HepG2 (cell line): ENCODE data around the gene FGD5. TPM values are rescaled to one million over a fixed set of nuclear protein-coding genes. Genes with fewer than 3 reads are reported as not detected.

ENCODE experiments used
- ATAC-seq: fragments of 200-7000 bp; cut with Tn5 transposase; 3 replicates; pipeline ENCODE4 v1.9.1; 2020; ENCODE audit warnings: mild to moderate bottlenecking, moderate library complexity
- BruUV-seq: library from RNA; stranded (reverse); fragments of 400-500 nt; replicated peaks from 2 replicates; lab custom pipeline; 2021; lab: Mats Ljungman, UMichigan
- CTCF ChIA-PET: fragments of 300-600 bp; formaldehyde crosslinking; extraction: SDS; loops from one replicate; lab custom pipeline; 2021; ENCODE audit warnings: low total read pairs, inconsistent platforms, low intra/inter-chr PET ratio; lab: Yijun Ruan, JAX
- POLR2A ChIA-PET: fragments of 350-600 bp; sonication (Branson Sonifier 250); formaldehyde crosslinking; loops from one replicate; lab custom pipeline; 2020; ENCODE audit warnings: antibody characterized with exemption, inconsistent platforms; lab: Yijun Ruan, JAX
- DNase-seq: peaks from one replicate; pipeline ENCODE4 v3.0.0-alpha.2; 2015; ENCODE audit warnings: low spot score
- FAIRE-seq: peaks from 3 replicates; lab custom pipeline; 2011; peaks lifted over from hg19 to GRCh38; lab: Jason Lieb, UNC
- H2AFZ ChIP-seq: one replicate; pipeline ENCODE4 v1.6.1; 2011; ENCODE audit warnings: low read length, inconsistent platforms
- H3K27ac ChIP-seq: fragments of 300-600 bp; 3 replicates; pipeline ENCODE4 v1.8.0; 2011; ENCODE audit warnings: mixed run types, mild to moderate bottlenecking, mixed read lengths, low read length, inconsistent platforms; ENCODE audit not compliant: insufficient read depth; ENCODE audit errors: extremely low read length
- H3K27me3 ChIP-seq, 2 experiments: fragments of 200-600 bp in 1 of 2; 2 replicates in 1 of 2; 3 replicates in 1 of 2; pipeline versions ENCODE4 v1.6.0 to v1.8.0; 2011; ENCODE audit warnings: low read length in 2 of 2, mild to moderate bottlenecking in 2 of 2, moderate library complexity in 2 of 2, inconsistent platforms in 1 of 2; ENCODE audit not compliant: insufficient read depth in 2 of 2, control insufficient read depth in 1 of 2
- H3K36me3 ChIP-seq, 2 experiments: fragments of 200-600 bp in 1 of 2; replicated peaks in 1 of 2; 2 replicates in 1 of 2; 3 replicates in 1 of 2; pipeline versions ENCODE4 v1.5.1 to v1.8.0; 2011; ENCODE audit warnings: low read length in 2 of 2, inconsistent platforms in 1 of 2; ENCODE audit not compliant: insufficient read depth in 2 of 2, control insufficient read depth in 1 of 2
- H3K4me1 ChIP-seq: 2 replicates; pipeline ENCODE4 v1.5.1; 2012; ENCODE audit warnings: low read length, inconsistent platforms; ENCODE audit not compliant: insufficient read depth
- H3K4me2 ChIP-seq: 2 replicates; pipeline ENCODE4 v1.6.0; 2011; ENCODE audit warnings: low read depth, low read length, inconsistent platforms
- H3K4me3 ChIP-seq, 3 experiments: fragments of 200-600 bp in 1 of 3; sonication (generic), shearing (Covaris generic) in 1 of 3; replicated peaks in 1 of 3; 2 replicates each; pipeline ENCODE4 v1.5.1; 2011 to 2016; ENCODE audit warnings: low read length in 3 of 3, inconsistent platforms in 2 of 3, low read depth in 2 of 3, mild to moderate bottlenecking in 2 of 3, control low read depth in 1 of 3, mixed read lengths in 1 of 3; ENCODE audit not compliant: insufficient read depth in 1 of 3
- H3K79me2 ChIP-seq: one replicate; pipeline ENCODE4 v1.6.1; 2011; ENCODE audit warnings: low read length, inconsistent platforms; ENCODE audit not compliant: insufficient read depth
- H3K9ac ChIP-seq: 2 replicates; pipeline ENCODE4 v1.6.0; 2011; ENCODE audit warnings: mild to moderate bottlenecking, low read depth, low read length, inconsistent platforms; ENCODE audit not compliant: insufficient read depth
- H3K9me3 ChIP-seq: 2 replicates; pipeline ENCODE4 v1.5.1; 2012; ENCODE audit warnings: mild to moderate bottlenecking, low read length
- H4K20me1 ChIP-seq: 2 replicates; pipeline ENCODE4 v1.6.0; 2011; ENCODE audit warnings: inconsistent platforms, mild to moderate bottlenecking, low read length, moderate library complexity; ENCODE audit not compliant: insufficient read depth
- AKAP8 ChIP-seq: sonication (generic); formaldehyde crosslinking; IDR thresholded peaks from 2 replicates; pipeline ENCODE4 v1.5.1; 2020; ENCODE audit warnings: mild to moderate bottlenecking, missing genetic modification reagents
- ELF3 ChIP-seq: IDR thresholded peaks from 2 replicates; pipeline ENCODE4 v1.6.1; 2016; ENCODE audit warnings: missing genetic modification reagents, missing compliant biosample characterization
- KIAA2018 ChIP-seq: sonication (generic); formaldehyde crosslinking; IDR thresholded peaks from 2 replicates; pipeline ENCODE4 v1.5.0; 2020; ENCODE audit warnings: mild to moderate bottlenecking, missing genetic modification reagents, borderline replicate concordance
- LRRFIP1 ChIP-seq: sonication (generic); formaldehyde crosslinking; conservative IDR thresholded peaks from 2 replicates; pipeline ENCODE4 v1.4.0; 2020; ENCODE audit warnings: missing genetic modification reagents
- NCOA2 ChIP-seq: sonication (generic); formaldehyde crosslinking; IDR thresholded peaks from 2 replicates; pipeline ENCODE4 v1.8.0; 2022; ENCODE audit warnings: inconsistent platforms
- NFE2L2 ChIP-seq: fragments of 150-350 bp; IDR thresholded peaks from 2 replicates; pipeline ENCODE4 v1.6.1; 2014; ENCODE audit warnings: low read length
- PHF21A ChIP-seq: sonication (generic); formaldehyde crosslinking; IDR thresholded peaks from 2 replicates; pipeline ENCODE4 v1.5.0; 2020; ENCODE audit warnings: mild to moderate bottlenecking, missing genetic modification reagents
- PRPF4 ChIP-seq: fragments of 200-400 bp; formaldehyde crosslinking; IDR thresholded peaks from 2 replicates; pipeline ENCODE4 v1.6.1; 2016; ENCODE audit warnings: low read length, low read depth; ENCODE audit not compliant: poor library complexity, severe bottlenecking
- RXRA ChIP-seq: sonication (generic); formaldehyde crosslinking; IDR thresholded peaks from 2 replicates; pipeline ENCODE4 v1.5.1; 2020; ENCODE audit warnings: missing genetic modification reagents
- SMAD9 ChIP-seq: sonication (generic); formaldehyde crosslinking; IDR thresholded peaks from 2 replicates; pipeline ENCODE4 v1.5.1; 2020; ENCODE audit warnings: mild to moderate bottlenecking, missing genetic modification reagents
- ZBTB38 ChIP-seq: sonication (generic); formaldehyde crosslinking; IDR thresholded peaks from 2 replicates; pipeline ENCODE4 v1.5.1; 2020; ENCODE audit warnings: mild to moderate bottlenecking, missing genetic modification reagents
- ZMYM2 ChIP-seq: sonication (generic); formaldehyde crosslinking; IDR thresholded peaks from 2 replicates; pipeline ENCODE4 v1.8.0; 2022; ENCODE audit warnings: mild to moderate bottlenecking, missing genetic modification reagents
- ZNF564 ChIP-seq: sonication (generic); formaldehyde crosslinking; IDR thresholded peaks from 2 replicates; pipeline ENCODE4 v1.8.1; 2023; ENCODE audit warnings: mild to moderate bottlenecking, missing genetic modification reagents
- ZNF572 ChIP-seq: sonication (generic); formaldehyde crosslinking; IDR thresholded peaks from 2 replicates; pipeline ENCODE4 v1.5.1; 2020; ENCODE audit warnings: mild to moderate bottlenecking, missing genetic modification reagents
- ZNF878 ChIP-seq: sonication (generic); formaldehyde crosslinking; IDR thresholded peaks from 2 replicates; pipeline ENCODE4 v1.8.1; 2023; ENCODE audit warnings: mild to moderate bottlenecking, missing genetic modification reagents, moderate library complexity
- WGBS: methylation state at CpG from one replicate; pipeline ENCODE4 v1.1.6; 2017; ENCODE audit warnings: low lambda C conversion rate; 5-methylcytosine and 5-hydroxymethylcytosine counted together
- in situ Hi-C: cut with HindIII; loops from 2 replicates; pipeline ENCODE4 v1.10.0; 2017; ENCODE audit warnings: low pct_unique_long_range_greater_than_20kb; ENCODE audit not compliant: extremely low pct_ligation_motif_present
- intact Hi-C: fragments of 100-400 bp; cut with micrococcal nuclease; formaldehyde crosslinking; loops from one replicate; pipeline ENCODE4 v1.10.0; 2022; ENCODE audit not compliant: unreplicated experiment
- polyA plus RNA-seq, 8 experiments: library from polyadenylated mRNA; depleted of rRNA in 3 of 8; stranded (reverse) in 7 of 8; unstranded in 1 of 8; fragments of >200 nt; fragmentation: Illumina TruSeq in 4 of 8; extraction: Trizol in 4 of 8; gene quantifications; 2 replicates each; pipeline versions ENCODE4 v1.2.1 to v1.2.3, GENCODE V29; 2011 to 2016; ENCODE audit warnings: low read depth in 4 of 8, missing spikeins in 1 of 8, mixed read lengths in 1 of 8; ENCODE audit not compliant: insufficient read depth in 1 of 8
- total RNA-seq, 5 experiments: library from RNA; depleted of rRNA; stranded (reverse); fragments of >200 nt; fragmentation: Illumina TruSeq; extraction: Trizol; gene quantifications; 2 replicates each; pipeline ENCODE4 v1.2.3, GENCODE V29; 2016; ENCODE audit warnings: low read depth in 1 of 5

FGD5 gene
- total and polyA plus RNA-seq, 2 of the 13 experiments (the other 11 are each of a cell fraction or from before 2014, with no cell fraction given), result 0.17 TPM; not detected in 1

GRCh38 chr3:14877469-14877868 is 58.7 kb downstream of the FGD5 start:
- Histone ChIP-seq H3K36me3 (no peaks in the 10 kb centered on the region), H3K9ac (no peak overlapping the region), H3K4me3 (no peak overlapping the region), H3K4me2 (no peak overlapping the region), H3K27ac (no peak overlapping the region), H3K9me3 (no peaks in the 10 kb centered on the region), H4K20me1 (no peaks in the 10 kb centered on the region), H3K79me2 (no peaks in the 10 kb centered on the region), H3K27me3 (no peaks in the 10 kb centered on the region; a peak in 1 of 5 replicates), H3K4me1 (peaks cover 9% of the 10 kb centered on the region), H2AFZ (no peak overlapping the region)
- in situ Hi-C loops, result no loop called here
- 55% methylated on average over 5 of the region's 7 CpGs for WGBS
- intact Hi-C loops, result no loop called here
- ATAC-seq (no peak), FAIRE-seq (no peak), DNase-seq (no peak)
- no peak for TF ChIP-seq NCOA2
- no peak for TF ChIP-seq LRRFIP1 (CRISPR knock-in tag)
- no peak for TF ChIP-seq ZBTB38 (CRISPR knock-in tag)
- no peak for TF ChIP-seq SMAD9 (CRISPR knock-in tag)
- TF ChIP-seq ZNF878 (CRISPR knock-in tag), result no peak
- no peak for TF ChIP-seq AKAP8 (CRISPR knock-in tag)
- TF ChIP-seq ZNF572 (CRISPR knock-in tag), result no peak
- no peak for TF ChIP-seq ZNF564
- TF ChIP-seq KIAA2018 (CRISPR knock-in tag), result no peak
- TF ChIP-seq ELF3 (CRISPR knock-in tag), result no peak
- no peak for TF ChIP-seq PHF21A (CRISPR knock-in tag)
- no peak for TF ChIP-seq PRPF4
- TF ChIP-seq RXRA, result no peak
- no peak for TF ChIP-seq NFE2L2
- TF ChIP-seq ZMYM2 (CRISPR knock-in tag), result no peak
- ChIA-PET CTCF (no interaction called here), POLR2A (no interaction called here)
- BruUV-seq, result no TSS peak
